ENCODE data around the gene HEATR3.

HEATR3 gene

DNA sequence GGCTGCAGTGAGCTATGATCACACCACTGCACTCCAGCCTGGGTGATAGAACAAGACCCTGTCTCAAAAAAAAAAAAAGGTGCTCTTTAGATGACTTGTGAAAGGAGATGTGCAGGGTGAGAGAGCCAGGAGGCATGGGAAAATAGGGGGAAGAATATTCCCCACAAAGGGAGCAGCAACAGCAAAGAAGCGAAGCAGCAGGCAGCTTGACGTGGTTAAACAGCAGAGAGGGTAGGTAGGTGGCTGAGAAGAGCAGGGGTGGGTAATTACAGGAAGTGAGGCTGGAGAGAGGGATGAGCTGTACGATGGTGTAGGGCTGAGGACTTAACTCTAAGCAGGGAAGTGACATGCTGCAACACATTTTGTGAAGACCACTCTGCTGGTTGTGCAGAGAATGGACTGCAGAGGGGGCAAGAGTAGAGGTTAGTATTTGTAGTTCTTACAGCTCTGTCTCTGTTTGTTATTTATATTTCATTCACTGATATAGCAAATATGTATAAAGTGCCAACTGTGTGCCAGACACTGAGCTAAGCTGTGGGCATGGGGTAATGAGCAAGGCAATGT is 1.6 kb downstream of the HEATR3 start:
- TF ChIP-seq, protein P1, sequence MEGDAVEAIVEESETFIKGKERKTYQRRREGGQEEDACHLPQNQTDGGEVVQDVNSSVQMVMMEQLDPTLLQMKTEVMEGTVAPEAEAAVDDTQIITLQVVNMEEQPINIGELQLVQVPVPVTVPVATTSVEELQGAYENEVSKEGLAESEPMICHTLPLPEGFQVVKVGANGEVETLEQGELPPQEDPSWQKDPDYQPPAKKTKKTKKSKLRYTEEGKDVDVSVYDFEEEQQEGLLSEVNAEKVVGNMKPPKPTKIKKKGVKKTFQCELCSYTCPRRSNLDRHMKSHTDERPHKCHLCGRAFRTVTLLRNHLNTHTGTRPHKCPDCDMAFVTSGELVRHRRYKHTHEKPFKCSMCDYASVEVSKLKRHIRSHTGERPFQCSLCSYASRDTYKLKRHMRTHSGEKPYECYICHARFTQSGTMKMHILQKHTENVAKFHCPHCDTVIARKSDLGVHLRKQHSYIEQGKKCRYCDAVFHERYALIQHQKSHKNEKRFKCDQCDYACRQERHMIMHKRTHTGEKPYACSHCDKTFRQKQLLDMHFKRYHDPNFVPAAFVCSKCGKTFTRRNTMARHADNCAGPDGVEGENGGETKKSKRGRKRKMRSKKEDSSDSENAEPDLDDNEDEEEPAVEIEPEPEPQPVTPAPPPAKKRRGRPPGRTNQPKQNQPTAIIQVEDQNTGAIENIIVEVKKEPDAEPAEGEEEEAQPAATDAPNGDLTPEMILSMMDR (IDR thresholded peaks at IDR 0.05; ENCODE audit: borderline replicate concordance, insufficient read depth, low read depth, low read length): peak; percentile 63; the same call in 1 of the 2 replicates
- H3K4me3 ChIP-seq (ENCODE audit: low read depth, low read length): no peak overlapping the region

DNA sequence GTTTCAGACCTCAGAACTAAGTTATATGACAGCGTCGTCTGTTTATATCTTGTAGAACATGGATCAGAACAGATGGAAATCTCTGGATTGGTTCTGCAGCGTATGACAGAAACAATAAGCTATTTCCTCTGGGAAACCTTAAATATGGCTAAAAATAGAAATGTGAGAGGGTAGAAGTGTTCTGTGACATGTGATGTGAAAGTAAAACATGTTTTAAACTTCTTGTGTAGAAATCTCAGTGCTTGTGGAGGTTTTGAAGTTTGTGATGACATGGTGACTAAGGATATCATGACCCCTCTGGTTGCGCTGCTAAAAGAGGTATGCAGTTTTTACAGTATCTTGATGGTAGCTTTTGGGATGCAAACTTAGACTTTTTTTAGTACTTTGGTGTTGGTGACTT is 2.8 kb downstream of the HEATR3 start:
- H3K4me3 ChIP-seq (ENCODE audit: low read depth, low read length): no peak overlapping the region
- TF ChIP-seq, protein P1 (IDR thresholded peaks at IDR 0.05; ENCODE audit: borderline replicate concordance, insufficient read depth, low read depth, low read length): no peak

DNA sequence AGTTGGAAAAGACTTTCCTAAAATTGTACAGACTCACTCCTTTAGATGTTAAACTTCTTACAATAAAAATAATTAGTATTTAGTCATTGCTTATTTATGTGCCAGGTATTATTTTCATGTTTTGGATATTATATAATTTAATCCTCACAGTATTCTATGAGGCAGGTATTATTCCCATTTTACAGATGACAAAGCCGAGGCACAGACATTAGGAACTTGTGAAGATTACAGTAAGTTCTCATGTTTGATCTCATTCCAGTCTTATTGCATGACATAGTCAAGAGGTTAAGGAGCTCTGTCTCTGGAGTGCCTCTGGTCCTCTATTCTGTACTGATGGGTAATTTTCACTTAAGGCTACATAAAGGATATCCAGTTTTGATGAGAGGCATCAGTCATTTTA is 3.3 kb downstream of the HEATR3 start:
- TF ChIP-seq, protein P1 (IDR thresholded peaks at IDR 0.05; ENCODE audit: borderline replicate concordance, insufficient read depth, low read depth, low read length): no peak
- H3K4me3 ChIP-seq (ENCODE audit: low read depth, low read length): no peak overlapping the region

DNA sequence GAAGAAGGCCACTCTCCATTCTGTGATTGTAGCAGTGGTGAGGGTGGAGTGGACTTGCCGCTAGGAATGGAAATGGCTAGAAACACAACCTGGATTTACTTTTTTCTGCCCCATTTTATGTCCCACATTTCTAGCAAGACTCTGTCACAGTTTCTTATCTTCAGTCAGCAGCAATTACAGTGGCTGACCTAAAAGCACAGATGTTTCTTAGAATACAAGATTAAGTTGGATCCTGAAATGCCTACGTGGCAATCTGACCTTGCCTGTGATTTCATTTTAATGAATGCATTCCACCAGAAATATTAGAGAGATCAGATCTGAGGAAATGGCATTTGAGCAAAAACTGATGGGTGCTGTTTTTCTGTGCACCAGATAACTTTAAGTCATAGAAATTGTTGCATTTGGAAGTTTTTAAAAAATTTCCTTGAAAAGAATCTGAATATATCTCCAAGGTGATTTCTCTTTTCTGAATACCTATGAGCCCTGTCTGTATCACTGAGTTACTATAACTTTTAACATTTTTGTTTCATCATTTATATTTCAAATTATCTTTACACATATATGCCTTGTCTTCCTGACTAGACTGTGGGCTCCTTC is 5.4 kb downstream of the HEATR3 start:
- TF ChIP-seq, protein P1 (IDR thresholded peaks at IDR 0.05; ENCODE audit: borderline replicate concordance, insufficient read depth, low read depth, low read length): no peak
- H3K4me3 ChIP-seq (ENCODE audit: low read depth, low read length): no peak overlapping the region

DNA sequence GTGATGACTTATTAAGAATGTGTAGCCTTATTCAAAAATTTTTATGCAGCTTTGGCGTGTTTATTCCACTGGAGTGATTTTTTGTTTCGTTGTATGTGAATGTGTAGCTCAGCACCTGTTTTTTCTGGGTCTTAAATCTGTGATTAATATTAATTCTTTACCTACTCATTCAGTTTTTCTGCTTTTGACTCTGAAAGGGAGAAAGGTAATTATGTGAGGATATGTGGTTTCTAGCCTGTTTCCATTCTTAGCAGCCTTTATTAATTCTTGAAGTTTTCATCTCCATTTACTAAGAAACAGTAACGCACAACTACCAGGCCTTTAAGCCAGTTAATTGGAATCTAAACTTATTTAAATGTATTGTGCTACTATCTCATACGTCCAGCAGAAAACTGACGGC is 7.0 kb downstream of the HEATR3 start:
- TF ChIP-seq, protein P1 (IDR thresholded peaks at IDR 0.05; ENCODE audit: borderline replicate concordance, insufficient read depth, low read depth, low read length): no peak
- H3K4me3 ChIP-seq (ENCODE audit: low read depth, low read length): no peak overlapping the region

DNA sequence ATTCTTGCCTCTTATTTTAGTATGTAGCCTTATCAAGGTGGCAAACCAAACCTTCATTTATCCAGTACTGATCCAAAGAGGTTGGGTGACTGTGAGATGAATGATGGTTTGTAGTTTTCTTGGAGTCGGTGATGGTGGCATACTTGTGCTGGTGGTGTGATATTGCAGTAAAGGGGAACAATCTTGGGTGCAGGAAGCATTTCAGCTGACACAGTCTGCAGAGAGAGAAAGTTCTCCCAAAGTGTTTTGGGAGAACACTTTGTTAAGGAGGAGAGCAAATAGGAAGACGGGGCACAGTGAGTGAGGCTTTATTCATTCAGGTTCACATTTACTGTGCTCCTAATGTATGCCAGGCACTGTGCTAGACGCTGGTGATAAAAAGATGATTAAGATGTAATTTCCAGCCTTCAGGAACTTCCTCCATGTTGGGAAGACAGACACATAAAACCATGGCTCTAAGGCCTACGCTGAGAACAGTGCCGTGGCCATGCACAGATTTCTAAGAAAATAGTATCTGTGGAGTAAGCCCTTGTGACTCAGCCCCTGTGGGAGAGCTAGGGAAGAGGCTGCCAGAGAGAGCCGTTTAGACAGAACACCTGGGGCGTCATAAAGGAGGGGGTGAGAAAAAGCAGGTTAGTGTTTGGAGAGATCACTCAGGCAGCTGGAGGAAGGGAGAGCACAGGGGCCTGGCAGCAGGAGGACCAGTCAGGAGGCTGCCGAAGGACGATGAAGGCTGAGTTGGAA is 13.8 kb downstream of the HEATR3 start:
- no peak overlapping the region for H3K4me3 ChIP-seq (ENCODE audit: low read depth, low read length)
- TF ChIP-seq, protein P1 (IDR thresholded peaks at IDR 0.05; ENCODE audit: borderline replicate concordance, insufficient read depth, low read depth, low read length): no peak
